IPS-18a (cell line): ENCODE measurements around the gene DHRS2.
"Not testable (repeated sequence)": the region's sequence is repeated elsewhere in the genome, so short reads cannot be mapped to it uniquely, and the experiment has no call there.

Source experiments
- H3K27ac ChIP-seq: one replicate; pipeline ENCODE4 v1.5.1; 2013; ENCODE audit warnings: low read length
- H3K27me3 ChIP-seq: one replicate; pipeline ENCODE4 v1.6.1; 2013; ENCODE audit warnings: mild to moderate bottlenecking, low read length; ENCODE audit not compliant: control insufficient read depth, insufficient read depth
- H3K36me3 ChIP-seq: one replicate; pipeline ENCODE4 v1.6.1; 2013; ENCODE audit warnings: low read depth, low read length; ENCODE audit not compliant: control insufficient read depth
- H3K4me1 ChIP-seq: one replicate; pipeline ENCODE4 v1.6.1; 2013; ENCODE audit warnings: low read depth, low read length; ENCODE audit not compliant: control insufficient read depth
- H3K4me3 ChIP-seq: one replicate; pipeline ENCODE4 v1.5.1; 2013; ENCODE audit warnings: low read length
- H3K9ac ChIP-seq: one replicate; pipeline ENCODE4 v1.6.1; 2013; ENCODE audit warnings: mild to moderate bottlenecking, low read length, moderate library complexity
- H3K9me3 ChIP-seq: one replicate; pipeline ENCODE4 v1.6.1; 2013; ENCODE audit warnings: low read depth, low read length; ENCODE audit not compliant: control insufficient read depth

Gene DHRS2

DNA sequence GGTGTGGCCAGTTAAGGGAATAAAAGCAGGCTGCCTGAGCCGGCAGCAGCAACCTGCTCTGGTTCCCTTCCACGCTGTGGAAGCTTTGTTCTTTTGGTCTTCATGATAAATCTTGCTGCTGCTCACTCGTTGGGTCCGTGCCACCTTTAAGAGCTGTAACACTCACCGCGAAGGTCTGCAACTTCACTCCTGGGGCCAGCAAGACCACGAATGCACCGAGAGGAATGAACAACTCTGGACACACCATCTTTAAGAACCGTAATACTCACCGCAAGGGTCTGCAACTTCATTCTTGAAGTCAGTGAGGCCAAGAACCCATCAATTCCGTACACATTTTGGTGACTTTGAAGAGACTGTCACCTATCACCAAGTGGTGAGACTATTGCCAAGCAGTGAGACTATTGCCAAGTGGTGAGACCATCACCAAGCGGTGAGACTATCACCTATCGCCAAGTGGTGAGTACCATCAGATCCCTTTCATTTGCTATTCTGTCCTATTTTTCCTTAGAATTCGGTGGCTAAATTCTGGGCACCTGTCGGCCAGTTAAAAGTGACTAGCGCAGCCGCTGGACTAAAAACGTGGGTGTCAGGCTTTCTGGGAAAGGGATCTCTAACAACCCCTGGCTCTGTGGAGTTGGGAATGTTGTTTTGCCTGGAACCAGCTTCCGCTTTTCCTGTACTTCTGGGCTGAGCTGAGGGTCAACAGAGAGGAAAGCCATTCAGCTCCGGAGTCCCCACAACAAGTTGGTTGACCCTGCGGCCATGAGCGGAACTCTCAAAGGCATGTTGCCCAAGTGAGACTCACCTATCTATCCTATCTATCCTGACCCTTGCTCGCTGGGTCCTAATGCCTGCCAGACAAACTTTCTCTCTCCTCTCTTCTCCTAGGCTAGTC, at the start of gene DHRS2:
Gene DHRS2 (plus strand): TSS at position 48 of the 895 bp plus-strand sequence. CDS start 2,501 bp downstream, outside the sequence.
- H3K27me3 ChIP-seq: no peaks in the 10 kb centered on the region
- no peak within 1 kb of the TSS for H3K9ac ChIP-seq
- no peak within 1 kb of the TSS for H3K27ac ChIP-seq

GRCh38 chr14:23588884-23589598, 47.1 kb upstream of the DHRS2 start:
- no peak overlapping the region for H3K4me3 ChIP-seq
- H3K27ac ChIP-seq: no peak overlapping the region
- H3K36me3 ChIP-seq: no peaks in the 10 kb centered on the region
- H3K4me1 ChIP-seq: peaks cover 4% of the 10 kb centered on the region
- no peaks in the 10 kb centered on the region for H3K27me3 ChIP-seq
- no peaks in the 10 kb centered on the region for H3K9me3 ChIP-seq
- H3K9ac ChIP-seq: no peak overlapping the region

More for the DNA sequence above, at the start of gene DHRS2:
- H3K4me1 ChIP-seq: peaks cover 15% of the 10 kb centered on the region
- no peak within 1 kb of the TSS for H3K4me3 ChIP-seq
- no peaks in the 10 kb centered on the region for H3K36me3 ChIP-seq
- H3K9me3 ChIP-seq: no peaks in the 10 kb centered on the region

DNA sequence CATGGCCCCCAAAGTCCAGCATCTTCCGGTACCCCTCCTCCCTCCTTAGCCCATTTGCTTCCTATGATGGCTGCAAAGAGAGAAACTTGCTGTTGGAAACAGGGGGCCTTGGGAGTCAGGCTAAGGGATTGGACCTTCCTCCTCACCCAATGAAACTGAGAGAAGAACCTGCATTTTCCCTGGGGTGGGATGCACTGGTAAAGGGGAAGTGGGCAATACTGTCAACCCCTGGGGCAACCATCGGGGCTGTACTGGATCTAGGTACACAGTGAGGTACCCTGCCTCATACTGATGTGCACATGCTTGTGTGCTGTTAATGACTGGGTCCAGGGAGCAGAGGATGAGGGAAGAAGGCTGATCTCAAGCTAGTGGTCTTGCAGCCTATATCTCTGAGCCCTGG, 46.6 kb upstream of the DHRS2 start:
- H3K27ac ChIP-seq: no peak overlapping the region

DNA sequence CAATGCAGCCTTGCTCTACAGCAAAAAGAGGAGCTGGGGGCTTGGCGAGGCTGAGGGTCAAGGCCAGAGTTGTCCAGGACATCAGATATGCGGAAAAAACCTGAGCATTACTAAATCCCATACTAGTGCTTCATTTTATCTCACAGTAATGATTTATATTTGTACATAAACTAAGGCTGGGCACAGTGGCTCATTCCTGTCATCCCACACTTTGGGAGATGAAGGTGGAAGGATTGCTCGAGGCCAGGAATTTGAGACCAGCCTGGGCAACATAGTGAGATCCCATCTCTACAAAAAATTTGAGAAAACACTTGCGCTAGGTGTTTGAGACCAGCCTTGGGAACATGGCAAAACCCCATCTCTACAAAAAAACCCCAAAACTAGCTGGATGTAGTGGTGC, 46.0 kb upstream of the DHRS2 start:
- Histone ChIP-seq H3K4me3 (no peak overlapping the region), H3K9ac (no peak overlapping the region), H3K9me3 (no peaks in the 10 kb centered on the region), H3K27ac (no peak overlapping the region), H3K36me3 (no peaks in the 10 kb centered on the region), H3K27me3 (no peaks in the 10 kb centered on the region), H3K4me1 (peaks cover 4% of the 10 kb centered on the region)

More for the DNA sequence above, 46.6 kb upstream of the DHRS2 start:
- H3K4me1 ChIP-seq: peaks cover 4% of the 10 kb centered on the region
- H3K4me3 ChIP-seq: no peak overlapping the region
- H3K9ac ChIP-seq: no peak overlapping the region
- H3K27me3 ChIP-seq: no peaks in the 10 kb centered on the region
- H3K9me3 ChIP-seq: no peaks in the 10 kb centered on the region
- no peaks in the 10 kb centered on the region for H3K36me3 ChIP-seq

DNA sequence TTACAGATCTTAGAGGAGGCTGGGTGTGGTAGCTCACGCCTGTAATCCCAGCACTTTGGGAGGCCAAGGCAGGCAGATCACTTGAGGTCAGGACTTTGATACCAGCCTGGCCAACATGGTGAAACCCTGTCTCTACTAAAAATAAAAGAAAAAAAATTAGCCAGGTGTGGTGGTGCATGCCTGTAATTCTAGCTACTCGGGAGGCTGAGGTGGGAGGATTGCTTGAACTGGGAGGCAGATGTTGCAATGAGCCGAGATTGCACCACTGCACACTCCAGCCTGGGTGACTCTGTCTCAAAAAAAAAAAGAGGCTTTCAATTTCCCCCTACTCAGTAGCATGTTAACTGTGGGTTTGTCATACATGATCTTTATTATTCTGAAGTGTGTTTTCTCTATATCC, 42.0 kb upstream of the DHRS2 start:
- H3K27ac ChIP-seq, H3K36me3 ChIP-seq, H3K4me3 ChIP-seq, H3K9ac ChIP-seq, H3K4me1 ChIP-seq, H3K27me3 ChIP-seq, H3K9me3 ChIP-seq: not testable (repeated sequence)

DNA sequence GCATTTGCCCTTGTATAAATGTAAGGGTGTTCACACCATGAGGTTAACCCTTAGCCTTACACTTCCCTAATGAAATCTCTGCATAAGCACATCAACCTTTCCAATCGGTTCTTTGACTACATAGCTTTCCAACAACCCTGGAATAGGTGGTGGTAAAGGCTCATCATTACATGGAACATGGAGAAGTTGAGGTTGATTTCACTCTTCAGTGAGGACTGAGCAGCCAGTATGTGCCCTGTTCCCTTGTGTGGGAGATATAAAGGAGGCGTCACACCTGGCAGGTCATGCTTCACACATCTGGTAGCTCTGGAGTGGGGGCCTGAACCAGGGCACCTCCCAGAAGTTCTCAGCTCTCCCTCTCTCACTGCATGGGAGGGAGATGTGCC, 35.8 kb upstream of the DHRS2 start:
- H3K4me1 ChIP-seq: no peaks in the 10 kb centered on the region
- H3K9me3 ChIP-seq: no peaks in the 10 kb centered on the region
- H3K27ac ChIP-seq: no peak overlapping the region
- no peaks in the 10 kb centered on the region for H3K27me3 ChIP-seq
- H3K4me3 ChIP-seq: no peak overlapping the region
- no peaks in the 10 kb centered on the region for H3K36me3 ChIP-seq
- H3K9ac ChIP-seq: no peak overlapping the region

- H3K4me1 ChIP-seq: no peaks in the 10 kb centered on the region
- H3K27ac ChIP-seq: no peak overlapping the region
- H3K27me3 ChIP-seq: no peaks in the 10 kb centered on the region
- no peak overlapping the region for H3K4me3 ChIP-seq
- no peaks in the 10 kb centered on the region for H3K36me3 ChIP-seq
- H3K9ac ChIP-seq: no peak overlapping the region
- no peaks in the 10 kb centered on the region for H3K9me3 ChIP-seq
Measured at GRCh38 chr14:23600806-23601205, 35.4 kb upstream of the DHRS2 start.

DNA sequence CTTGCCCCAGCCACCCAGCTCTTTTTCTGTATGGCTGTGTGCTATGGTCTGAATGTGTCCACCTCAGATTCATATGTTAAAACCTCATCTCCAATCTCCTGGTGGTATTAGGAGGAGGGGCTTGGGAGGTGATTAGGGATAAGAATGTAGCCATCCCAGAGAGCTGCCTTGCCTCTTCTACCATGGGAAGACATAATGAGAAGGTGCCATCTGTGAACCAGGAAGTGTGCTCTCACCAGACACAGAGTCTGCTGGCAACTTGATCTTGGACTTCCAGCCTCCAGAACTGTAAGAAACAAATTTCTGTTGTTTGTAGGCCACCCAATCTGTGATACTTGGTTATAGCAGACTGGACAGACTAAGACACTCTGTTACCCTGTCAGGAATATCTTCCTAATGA, 34.7 kb upstream of the DHRS2 start:
- Histone ChIP-seq H3K9me3 (no peaks in the 10 kb centered on the region), H3K27ac (no peak overlapping the region), H3K4me3 (no peak overlapping the region), H3K4me1 (no peaks in the 10 kb centered on the region), H3K27me3 (no peaks in the 10 kb centered on the region), H3K9ac (no peak overlapping the region), H3K36me3 (no peaks in the 10 kb centered on the region)

GRCh38 chr14:23601845-23602180, 34.4 kb upstream of the DHRS2 start:
- H3K4me1 ChIP-seq: no peaks in the 10 kb centered on the region
- H3K36me3 ChIP-seq: no peaks in the 10 kb centered on the region
- no peaks in the 10 kb centered on the region for H3K27me3 ChIP-seq
- H3K27ac ChIP-seq: no peak overlapping the region
- no peak overlapping the region for H3K9ac ChIP-seq
- H3K9me3 ChIP-seq: no peaks in the 10 kb centered on the region
- H3K4me3 ChIP-seq: no peak overlapping the region

GRCh38 chr14:23602181-23603095, 33.7 kb upstream of the DHRS2 start:
- H3K9ac ChIP-seq: no peak overlapping the region
- no peaks in the 10 kb centered on the region for H3K9me3 ChIP-seq
- H3K36me3 ChIP-seq: no peaks in the 10 kb centered on the region
- no peaks in the 10 kb centered on the region for H3K27me3 ChIP-seq
- H3K27ac ChIP-seq: no peak overlapping the region
- no peak overlapping the region for H3K4me3 ChIP-seq
- H3K4me1 ChIP-seq: no peaks in the 10 kb centered on the region

DNA sequence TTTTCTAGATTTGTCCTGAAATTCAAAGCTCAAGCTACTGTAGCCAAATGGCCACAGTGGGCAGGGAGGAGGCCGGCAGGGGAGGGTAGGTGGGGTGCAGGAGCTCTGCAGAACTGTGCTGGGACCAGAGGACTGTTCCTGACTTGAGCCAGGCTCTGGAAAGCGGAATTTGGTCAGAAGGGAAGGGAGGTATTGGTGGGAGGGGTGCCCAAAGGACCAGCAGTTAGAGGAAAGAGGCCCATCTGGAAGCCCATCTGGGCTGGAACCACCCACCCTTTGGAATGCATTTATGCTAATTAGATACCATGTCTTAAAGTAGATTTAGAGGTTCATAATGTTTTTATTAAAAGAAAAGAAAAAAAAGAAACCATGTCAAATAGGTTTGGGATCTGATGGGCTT, 33.1 kb upstream of the DHRS2 start:
- no peaks in the 10 kb centered on the region for H3K36me3 ChIP-seq
- no peak overlapping the region for H3K27ac ChIP-seq
- no peaks in the 10 kb centered on the region for H3K9me3 ChIP-seq
- no peaks in the 10 kb centered on the region for H3K4me1 ChIP-seq
- no peak overlapping the region for H3K4me3 ChIP-seq
- no peaks in the 10 kb centered on the region for H3K27me3 ChIP-seq
- no peak overlapping the region for H3K9ac ChIP-seq
